ENCODE data around the gene ARMH3. TPM values are rescaled to one million over a fixed set of nuclear protein-coding genes. Genes with fewer than 3 reads are reported as not detected.

The ARMH3 gene
- total RNA-seq, 1 experiment from 2014 or later = 30.6 TPM

- Histone ChIP-seq H3K27ac (ENCODE audit: low read length) (no peak overlapping the region), H3K4me3 (ENCODE audit: low read depth in 2 of 2, low read length in 2 of 2) (no peak overlapping the region), H3K9me3 (ENCODE audit: control insufficient read depth, insufficient read depth, low read depth, low read length) (peaks cover 8% of the 10 kb centered on the region; the same call in 1 of the 2 replicates), H3K4me1 (ENCODE audit: control insufficient read depth, insufficient read depth, low read length) (no peaks in the 10 kb centered on the region), H3K36me3 (ENCODE audit: control insufficient read depth, insufficient read depth, low read length) (no peaks in the 10 kb centered on the region; the same call in 1 of the 2 replicates), H3K27me3 (ENCODE audit: control insufficient read depth, insufficient read depth, low read length) (no peaks in the 10 kb centered on the region)
- TF ChIP-seq TCF7L2 (IDR thresholded peaks at IDR 0.05; ENCODE audit: low read depth, low read length) (no peak), POLR2AphosphoS5 (IDR thresholded peaks at IDR 0.05; ENCODE audit: low read depth, low read length) (no peak), REST (IDR thresholded peaks at IDR 0.05; ENCODE audit: insufficient read depth in 1 of 2, low read depth in 2 of 2, low read length in 1 of 2) (no peak), SIN3A (IDR thresholded peaks at IDR 0.05; ENCODE audit: borderline replicate concordance, insufficient read depth, low read depth, low read length) (no peak)
- TF ChIP-seq, protein P1, sequence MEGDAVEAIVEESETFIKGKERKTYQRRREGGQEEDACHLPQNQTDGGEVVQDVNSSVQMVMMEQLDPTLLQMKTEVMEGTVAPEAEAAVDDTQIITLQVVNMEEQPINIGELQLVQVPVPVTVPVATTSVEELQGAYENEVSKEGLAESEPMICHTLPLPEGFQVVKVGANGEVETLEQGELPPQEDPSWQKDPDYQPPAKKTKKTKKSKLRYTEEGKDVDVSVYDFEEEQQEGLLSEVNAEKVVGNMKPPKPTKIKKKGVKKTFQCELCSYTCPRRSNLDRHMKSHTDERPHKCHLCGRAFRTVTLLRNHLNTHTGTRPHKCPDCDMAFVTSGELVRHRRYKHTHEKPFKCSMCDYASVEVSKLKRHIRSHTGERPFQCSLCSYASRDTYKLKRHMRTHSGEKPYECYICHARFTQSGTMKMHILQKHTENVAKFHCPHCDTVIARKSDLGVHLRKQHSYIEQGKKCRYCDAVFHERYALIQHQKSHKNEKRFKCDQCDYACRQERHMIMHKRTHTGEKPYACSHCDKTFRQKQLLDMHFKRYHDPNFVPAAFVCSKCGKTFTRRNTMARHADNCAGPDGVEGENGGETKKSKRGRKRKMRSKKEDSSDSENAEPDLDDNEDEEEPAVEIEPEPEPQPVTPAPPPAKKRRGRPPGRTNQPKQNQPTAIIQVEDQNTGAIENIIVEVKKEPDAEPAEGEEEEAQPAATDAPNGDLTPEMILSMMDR (IDR thresholded peaks at IDR 0.05) = no peak
- DNase-seq (ENCODE audit: low read depth, low spot score) = no peak
- in situ Hi-C loops (cut with HindIII; ENCODE audit: low pct_unique_long_range_greater_than_20kb, low sequenced_read_pairs) (no loop called here), intact Hi-C loops (cut with micrococcal nuclease; ENCODE audit: unreplicated experiment) (no loop called here)
- BruUV-seq (replicated peaks) = no TSS peak
- CTCF ChIA-PET = no interaction called here
- POLR2A ChIA-PET = no interaction called here
- no peak for ATAC-seq
Measured at GRCh38 chr10:101952191-101952590, 103.8 kb downstream of the ARMH3 start.

- H3K9me3 ChIP-seq (ENCODE audit: control insufficient read depth, insufficient read depth, low read depth, low read length) = peaks cover 8% of the 10 kb centered on the region; the same call in 1 of the 2 replicates
- H3K36me3 ChIP-seq (ENCODE audit: control insufficient read depth, insufficient read depth, low read length) = no peaks in the 10 kb centered on the region; the same call in 1 of the 2 replicates
- no peak overlapping the region for H3K27ac ChIP-seq (ENCODE audit: low read length)
- no peak for DNase-seq (ENCODE audit: low read depth, low spot score)
- no TSS peak for BruUV-seq (replicated peaks)
- H3K4me1 ChIP-seq (ENCODE audit: control insufficient read depth, insufficient read depth, low read length) = no peaks in the 10 kb centered on the region
- TF ChIP-seq, protein P1 (IDR thresholded peaks at IDR 0.05) = no peak
- no peak for TF ChIP-seq REST (IDR thresholded peaks at IDR 0.05; ENCODE audit: insufficient read depth in 1 of 2, low read depth in 2 of 2, low read length in 1 of 2)
- TF ChIP-seq TCF7L2 (IDR thresholded peaks at IDR 0.05; ENCODE audit: low read depth, low read length) = no peak
- no peak for TF ChIP-seq SIN3A (IDR thresholded peaks at IDR 0.05; ENCODE audit: borderline replicate concordance, insufficient read depth, low read depth, low read length)
- no peak for TF ChIP-seq POLR2AphosphoS5 (IDR thresholded peaks at IDR 0.05; ENCODE audit: low read depth, low read length)
- ChIA-PET POLR2A (no interaction called here), CTCF (no interaction called here)
- in situ Hi-C loops (cut with HindIII; ENCODE audit: low pct_unique_long_range_greater_than_20kb, low sequenced_read_pairs) = no loop called here
- ATAC-seq = no peak
- no peak overlapping the region for H3K4me3 ChIP-seq (ENCODE audit: low read depth in 2 of 2, low read length in 2 of 2)
- intact Hi-C loops (cut with micrococcal nuclease; ENCODE audit: unreplicated experiment) = no loop called here
- H3K27me3 ChIP-seq (ENCODE audit: control insufficient read depth, insufficient read depth, low read length) = no peaks in the 10 kb centered on the region
Measured at GRCh38 chr10:101950213-101950612, 105.8 kb downstream of the ARMH3 start.

Measured in Panc1 (cell line).